Measurements from ENCODE around the gene STAC3. TPM values are rescaled to one million over a fixed set of nuclear protein-coding genes. Genes with fewer than 3 reads are reported as not detected.
A peak's percentile ranks its signal among the peaks of the same experiment; 100 is the strongest.

Gene STAC3
- total and polyA plus RNA-seq, 2 of the 13 experiments (the other 11 are each of a cell fraction or from before 2014, with no cell fraction given), result 0.18 to 0.22 TPM

- TF ChIP-seq RNF219 (CRISPR knock-in tag; IDR thresholded peaks at IDR 0.05), result no peak
- peak; percentile 57 for TF ChIP-seq GABPB1 (CRISPR knock-in tag; IDR thresholded peaks at IDR 0.05)
- no peak for TF ChIP-seq KDM6A (CRISPR knock-in tag; IDR thresholded peaks at IDR 0.05; ENCODE audit: low read depth)
- no peak for TF ChIP-seq ZNF737 (CRISPR knock-in tag; IDR thresholded peaks at IDR 0.05; ENCODE audit: borderline replicate concordance)
- TF ChIP-seq DZIP1 (CRISPR knock-in tag; IDR thresholded peaks at IDR 0.05), result no peak
- TF ChIP-seq ZNF160 (CRISPR knock-in tag; IDR thresholded peaks at IDR 0.05), result no peak
- no peak for TF ChIP-seq ZFP1 (CRISPR knock-in tag; IDR thresholded peaks at IDR 0.05)
- TF ChIP-seq ZBTB8A (CRISPR knock-in tag; IDR thresholded peaks at IDR 0.05; ENCODE audit: borderline replicate concordance, low read depth), result no peak
- no peak for TF ChIP-seq TCF12 (IDR thresholded peaks at IDR 0.05)
- no peak for TF ChIP-seq TCF12 (CRISPR knock-in tag; IDR thresholded peaks at IDR 0.05)
- TF ChIP-seq XRCC5 (optimal IDR thresholded peaks at IDR 0.05; ENCODE audit: low read length), result no peak
- TF ChIP-seq AFF4 (CRISPR knock-in tag; IDR thresholded peaks at IDR 0.05), result no peak
- TF ChIP-seq THRA (CRISPR knock-in tag; IDR thresholded peaks at IDR 0.05; ENCODE audit: borderline replicate concordance), result no peak
- no peak for TF ChIP-seq ZSCAN31 (CRISPR knock-in tag; IDR thresholded peaks at IDR 0.05; ENCODE audit: low read depth)
- no peak for TF ChIP-seq HNRNPLL (IDR thresholded peaks at IDR 0.05; ENCODE audit: low read depth, low read length, poor library complexity, severe bottlenecking)
- no peak for TF ChIP-seq SNAPC2 (CRISPR knock-in tag; IDR thresholded peaks at IDR 0.05)
- TF ChIP-seq PATZ1 (CRISPR knock-in tag; IDR thresholded peaks at IDR 0.05), result peak; percentile 34; the same call in 1 of the 2 replicates
Measured at GRCh38 chr12:57280211-57281062, 29.4 kb upstream of the STAC3 start (continued).
